ENCODE measurements around the gene CDR2L. TPM values are rescaled to one million over a fixed set of nuclear protein-coding genes. Genes with fewer than 3 reads are reported as not detected.
A peak's percentile ranks its signal among the peaks of the same experiment; 100 is the strongest.

Gene CDR2L
- total and polyA plus RNA-seq, 3 experiments from 2014 or later, result 0.06 to 1.7 (median 1.5) TPM

DNA sequence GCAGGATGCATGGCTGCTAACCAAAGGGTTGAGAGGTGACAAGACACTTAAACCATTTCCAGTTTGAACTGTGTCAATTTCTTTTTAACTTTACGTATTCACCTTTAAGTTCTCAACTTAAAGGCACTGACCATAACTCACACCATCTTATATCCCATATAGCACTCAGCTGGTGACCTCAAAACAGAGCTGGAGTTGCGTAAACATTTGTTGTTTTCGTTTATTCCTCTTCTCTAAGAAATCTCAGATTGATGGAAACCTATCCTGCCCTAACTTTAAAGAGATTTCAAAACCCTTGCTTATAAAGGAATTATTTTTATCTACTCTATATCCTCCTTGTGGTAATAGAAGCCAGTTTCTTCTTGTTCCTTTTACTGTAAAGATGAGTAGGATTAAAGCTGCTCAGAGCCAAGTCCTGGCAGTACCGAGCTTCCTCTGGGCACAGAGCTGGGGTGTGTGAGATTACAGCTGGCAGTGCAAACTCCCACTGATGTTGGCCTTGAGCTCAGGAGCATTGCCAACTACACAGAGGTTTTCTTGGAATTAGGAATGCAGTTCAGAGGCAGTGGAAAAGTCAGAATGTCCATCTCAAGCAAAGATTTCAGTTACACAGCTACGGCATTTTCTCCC, 60.9 kb downstream of the CDR2L start:
- Histone ChIP-seq H3K36me3 (ENCODE audit: insufficient read depth, low read length) (peaks cover 19% of the 10 kb centered on the region), H3K4me1 (ENCODE audit: insufficient read depth, low read length) (peaks cover 18% of the 10 kb centered on the region), H3K4me3 (ENCODE audit: low read length) (peak overlapping the region; percentile 74), H3K27ac (ENCODE audit: low read depth, low read length) (no peak overlapping the region), H3K9me3 (ENCODE audit: low read length) (no peaks in the 10 kb centered on the region), H3K27me3 (ENCODE audit: insufficient read depth, low read length, poor library complexity, severe bottlenecking) (no peaks in the 10 kb centered on the region)
- Mint-ChIP-seq H3K27ac (peak overlapping the region; percentile 29 to 98 (median 88)), H3K4me3 (peak overlapping the region; percentile 87 to 99 (median 96)), H3K27me3 (no peaks in the 10 kb centered on the region), H3K36me3 (peaks cover 0 to 46% (median 10%) of the 10 kb centered on the region in 3 donors), H3K4me1 (peaks cover 38 to 57% (median 50%) of the 10 kb centered on the region in 3 donors), H3K9me3 (no peaks in the 10 kb centered on the region)
- DNase-seq, result no peak
- ChIA-PET CTCF (interaction anchor here (1.0 to 2.5 kb wide), 3 partner anchors 36 to 87 kb away, joined by 3 to 12 read pairs (median 5); partner anchors contain the start of gene MRPL58), POLR2A (interaction anchor here (0.7 to 3.4 kb wide), 2 partner anchors 14 to 29 kb away, joined by 3 to 14 read pairs; no protein-coding TSS in a partner anchor)

DNA sequence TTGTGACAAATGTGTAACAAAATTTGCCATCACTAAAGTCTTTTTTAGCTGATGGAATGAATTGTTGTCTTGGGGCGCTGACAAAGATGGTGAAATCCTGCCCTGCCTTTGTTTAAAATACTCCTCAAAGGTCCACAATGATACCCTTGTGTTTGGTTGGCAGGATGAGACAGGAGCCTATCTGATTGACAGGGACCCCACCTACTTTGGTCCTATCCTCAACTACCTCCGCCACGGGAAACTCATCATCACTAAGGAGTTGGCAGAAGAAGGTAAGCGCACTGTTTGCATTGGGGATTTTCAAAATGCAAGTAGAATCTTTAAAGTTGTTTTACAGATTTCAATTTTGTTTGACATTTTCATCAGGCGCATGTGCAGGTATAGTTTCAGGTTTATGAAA, 61.6 kb downstream of the CDR2L start:
- H3K4me1 ChIP-seq (ENCODE audit: insufficient read depth, low read length), result peaks cover 18% of the 10 kb centered on the region
- Mint-ChIP-seq H3K4me1 (peaks cover 38 to 53% (median 46%) of the 10 kb centered on the region in 3 donors), H3K27me3 (no peaks in the 10 kb centered on the region), H3K27ac (peak overlapping the region in 6 of 8 donors; percentile 40 to 98 (median 66)), H3K4me3 (peak overlapping the region in 5 of 7 donors; percentile 29 to 99 (median 98)), H3K9me3 (no peaks in the 10 kb centered on the region), H3K36me3 (peaks cover 0 to 50% (median 10%) of the 10 kb centered on the region in 3 donors)
- no peaks in the 10 kb centered on the region for H3K27me3 ChIP-seq (ENCODE audit: insufficient read depth, low read length, poor library complexity, severe bottlenecking)
- ChIA-PET POLR2A (interaction anchor here (3.4 kb wide), 1 partner anchor 14 kb away, joined by 14 read pairs; no protein-coding TSS in a partner anchor), CTCF (interaction anchor here (1.0 to 2.5 kb wide), 3 partner anchors 37 to 87 kb away, joined by 3 to 12 read pairs (median 5); partner anchors contain the start of gene MRPL58)
- no peak overlapping the region for H3K27ac ChIP-seq (ENCODE audit: low read depth, low read length)
- peaks cover 24% of the 10 kb centered on the region for H3K36me3 ChIP-seq (ENCODE audit: insufficient read depth, low read length)
- no peaks in the 10 kb centered on the region for H3K9me3 ChIP-seq (ENCODE audit: low read length)
- DNase-seq, result no peak
- H3K4me3 ChIP-seq (ENCODE audit: low read length), result no peak overlapping the region

DNA sequence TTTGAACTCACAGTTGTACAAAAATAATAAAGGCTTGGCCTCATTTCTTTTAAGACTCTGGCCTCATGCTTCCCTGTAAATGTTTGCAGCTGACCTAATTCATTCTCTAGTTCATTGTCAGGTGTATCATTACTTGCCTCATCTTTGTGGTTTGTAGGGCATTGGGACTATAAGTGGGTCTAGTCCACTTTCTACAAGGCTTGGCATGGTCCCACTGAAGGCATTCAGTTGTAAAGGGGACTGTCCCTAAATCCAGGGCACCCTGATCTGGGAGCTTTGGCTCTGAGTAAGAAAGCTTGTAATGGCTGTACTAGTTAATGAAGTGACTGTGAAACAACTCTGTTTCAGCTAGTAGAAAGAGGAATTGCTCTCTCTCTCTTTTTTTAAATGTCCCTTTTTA, 62.3 kb downstream of the CDR2L start:
- H3K27ac ChIP-seq (ENCODE audit: low read depth, low read length), result no peak overlapping the region
- Mint-ChIP-seq H3K36me3 (peaks cover 2 to 53% (median 12%) of the 10 kb centered on the region in 3 donors), H3K27me3 (no peaks in the 10 kb centered on the region), H3K4me1 (peaks cover 34 to 49% (median 42%) of the 10 kb centered on the region in 3 donors), H3K4me3 (peak overlapping the region in 2 of 7 donors; percentile 37 to 98), H3K9me3 (no peaks in the 10 kb centered on the region), H3K27ac (peak overlapping the region in 4 of 8 donors; percentile 32 to 77 (median 56))
- peaks cover 18% of the 10 kb centered on the region for H3K4me1 ChIP-seq (ENCODE audit: insufficient read depth, low read length)
- ChIA-PET CTCF (no interaction called here), POLR2A (no interaction called here)
- H3K36me3 ChIP-seq (ENCODE audit: insufficient read depth, low read length), result peaks cover 27% of the 10 kb centered on the region
- H3K4me3 ChIP-seq (ENCODE audit: low read length), result no peak overlapping the region
- no peaks in the 10 kb centered on the region for H3K9me3 ChIP-seq (ENCODE audit: low read length)
- no peaks in the 10 kb centered on the region for H3K27me3 ChIP-seq (ENCODE audit: insufficient read depth, low read length, poor library complexity, severe bottlenecking)
- no peak for DNase-seq

DNA sequence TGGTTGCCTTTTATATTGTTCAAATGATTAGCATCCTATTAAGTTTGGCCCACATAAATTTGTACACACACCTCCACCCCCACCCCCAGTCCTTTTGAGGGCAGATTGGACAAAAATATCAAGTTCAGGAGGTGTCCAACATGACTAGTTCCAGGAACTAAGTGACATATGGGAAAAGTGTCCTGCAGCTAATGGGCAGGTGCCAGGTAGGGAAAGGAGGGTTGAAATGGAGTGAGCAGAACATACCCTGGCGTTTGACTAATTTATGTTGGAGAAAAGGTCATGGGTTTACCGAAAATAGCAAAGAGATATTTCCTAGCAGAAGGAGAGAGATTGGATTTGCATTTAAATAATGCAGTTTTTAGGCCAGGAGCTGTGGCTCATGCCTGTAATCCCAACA, 64.5 kb downstream of the CDR2L start:
- Mint-ChIP-seq H3K4me1 (peaks cover 25 to 32% (median 31%) of the 10 kb centered on the region in 3 donors), H3K9me3 (no peaks in the 10 kb centered on the region), H3K4me3 (no peak overlapping the region), H3K27me3 (no peaks in the 10 kb centered on the region), H3K27ac (peak overlapping the region in 2 of 8 donors; percentile 20 to 75), H3K36me3 (peaks cover 4 to 63% (median 16%) of the 10 kb centered on the region in 3 donors)
- H3K4me3 ChIP-seq (ENCODE audit: low read length), result no peak overlapping the region
- peaks cover 9% of the 10 kb centered on the region for H3K4me1 ChIP-seq (ENCODE audit: insufficient read depth, low read length)
- POLR2A ChIA-PET, result no interaction called here
- CTCF ChIA-PET, result interaction anchor here (0.9 kb wide), 1 partner anchor 11 kb away, joined by 3 read pairs; no protein-coding TSS in a partner anchor
- no peak overlapping the region for H3K27ac ChIP-seq (ENCODE audit: low read depth, low read length)
- peaks cover 27% of the 10 kb centered on the region for H3K36me3 ChIP-seq (ENCODE audit: insufficient read depth, low read length)
- H3K27me3 ChIP-seq (ENCODE audit: insufficient read depth, low read length, poor library complexity, severe bottlenecking), result no peaks in the 10 kb centered on the region
- no peaks in the 10 kb centered on the region for H3K9me3 ChIP-seq (ENCODE audit: low read length)
- DNase-seq, result no peak

Other genes starting within 250 kb of the CDR2L start
- gene NHERF1, start 239.0 kb upstream of the CDR2L start, total RNA-seq, result 100 to 1,000 TPM; 131 to 133 TPM
- gene NHERF1, start 239.0 kb upstream of the CDR2L start, polyA plus RNA-seq, result 674 TPM
- 10 to 100 TPM; 42.7 to 44.5 TPM for gene NAT9, start 211.3 kb upstream of the CDR2L start, total RNA-seq
- gene NAT9, start 211.3 kb upstream of the CDR2L start, polyA plus RNA-seq, result 17.1 TPM
- not detected for gene GRIN2C, start 127.7 kb upstream of the CDR2L start, total RNA-seq
- not detected for gene GRIN2C, start 127.7 kb upstream of the CDR2L start, polyA plus RNA-seq
- 10 to 100 TPM; 32.9 to 33.3 TPM for gene FDXR, start 114.6 kb upstream of the CDR2L start, total RNA-seq
- gene FDXR, start 114.6 kb upstream of the CDR2L start, polyA plus RNA-seq, result 6.4 TPM
- not detected for gene FADS6, start 94.0 kb upstream of the CDR2L start, total RNA-seq
- gene FADS6, start 94.0 kb upstream of the CDR2L start, polyA plus RNA-seq, result not detected
- gene USH1G, start 64.4 kb upstream of the CDR2L start, total RNA-seq, result not detected
- not detected for gene USH1G, start 64.4 kb upstream of the CDR2L start, polyA plus RNA-seq
- not detected for gene OTOP2, start 63.4 kb upstream of the CDR2L start, total RNA-seq
- gene OTOP2, start 63.4 kb upstream of the CDR2L start, polyA plus RNA-seq, result not detected
- gene OTOP3, start 51.7 kb upstream of the CDR2L start, total RNA-seq, result not detected
- not detected for gene OTOP3, start 51.7 kb upstream of the CDR2L start, polyA plus RNA-seq
- 1 to 10 TPM in 1 of 2 experiments, under 1 TPM in 1; 0.91 to 2.3 TPM for gene HID1, start 14.9 kb upstream of the CDR2L start, total RNA-seq
- gene HID1, start 14.9 kb upstream of the CDR2L start, polyA plus RNA-seq, result 5.2 TPM
- 10 to 100 TPM; 65.5 to 68.8 TPM for gene MRPL58, start 25.0 kb downstream of the CDR2L start, total RNA-seq
- gene MRPL58, start 25.0 kb downstream of the CDR2L start, polyA plus RNA-seq, result 48.0 TPM
- 100 to 1,000 TPM; 179 to 198 TPM for gene ATP5PD, start 59.3 kb downstream of the CDR2L start, total RNA-seq
- 345 TPM for gene ATP5PD, start 59.3 kb downstream of the CDR2L start, polyA plus RNA-seq
- 10 to 100 TPM; 22.2 to 23.8 TPM for gene KCTD2, start 59.6 kb downstream of the CDR2L start, total RNA-seq
- gene KCTD2, start 59.6 kb downstream of the CDR2L start, polyA plus RNA-seq, result 8.0 TPM
- 1 to 10 TPM; 1.3 to 1.9 TPM for gene SLC16A5, start 100.3 kb downstream of the CDR2L start, total RNA-seq
- 0.82 TPM for gene SLC16A5, start 100.3 kb downstream of the CDR2L start, polyA plus RNA-seq
- 10 to 100 TPM; 15.2 to 15.9 TPM for gene ARMC7, start 122.3 kb downstream of the CDR2L start, total RNA-seq
- gene ARMC7, start 122.3 kb downstream of the CDR2L start, polyA plus RNA-seq, result 4.0 TPM
- 10 to 100 TPM; 75.7 to 84.8 TPM for gene NT5C, start 144.1 kb downstream of the CDR2L start, total RNA-seq
- gene NT5C, start 144.1 kb downstream of the CDR2L start, polyA plus RNA-seq, result 42.3 TPM
- gene JPT1, start 166.9 kb downstream of the CDR2L start, total RNA-seq, result 100 to 1,000 TPM; 189 to 200 TPM
- gene JPT1, start 166.9 kb downstream of the CDR2L start, polyA plus RNA-seq, result 123 TPM
- 100 to 1,000 TPM; 653 to 687 TPM for gene SUMO2, start 195.3 kb downstream of the CDR2L start, total RNA-seq
- 405 TPM for gene SUMO2, start 195.3 kb downstream of the CDR2L start, polyA plus RNA-seq
- 100 to 1,000 TPM; 147 to 152 TPM for gene NUP85, start 218.0 kb downstream of the CDR2L start, total RNA-seq
- gene NUP85, start 218.0 kb downstream of the CDR2L start, polyA plus RNA-seq, result 39.0 TPM

Measured in CD8-positive, alpha-beta memory T cell (primary cell).